SK-N-SH (cell line): Measurements from ENCODE around the gene ARHGAP44. TPM values are rescaled to one million over a fixed set of nuclear protein-coding genes. Genes with fewer than 3 reads are reported as not detected.

Experiments used
- CTCF ChIA-PET: fragments of 300-600, 350-600 bp; formaldehyde crosslinking; extraction: SDS; loops from one replicate; lab custom pipeline; 2021; lab: Yijun Ruan, JAX
- POLR2A ChIA-PET: fragments of 350-600 bp; sonication (Branson Sonifier 250); formaldehyde crosslinking; extraction: SDS; loops from one replicate; lab custom pipeline; 2020; ENCODE audit warnings: antibody characterized with exemption, inconsistent platforms; lab: Yijun Ruan, JAX
- DNase-seq: peaks from one replicate; pipeline ENCODE4 v3.0.0; 2012
- H2AFZ ChIP-seq: fragments of 200-600 bp; sonication (generic); 2 replicates; pipeline ENCODE4 v1.8.1; 2016; ENCODE audit warnings: antibody characterized with exemption, mild to moderate bottlenecking, low read depth
- H3F3A ChIP-seq: fragments of 200-600 bp; sonication (generic); replicated peaks from 2 replicates; pipeline ENCODE3; 2016; ENCODE audit warnings: antibody characterized with exemption, mild to moderate bottlenecking; ENCODE audit not compliant: insufficient read depth
- H3K27ac ChIP-seq, 2 experiments: fragments of 200-500 bp in 1 of 2; fragments of 200-600 bp in 1 of 2; sonication (Bioruptor generic) in 1 of 2; sonication (generic), shearing (Covaris generic) in 1 of 2; 2 replicates each; pipeline versions ENCODE4 v1.5.1 to v1.6.1; 2014 to 2016; ENCODE audit warnings: low read depth in 2 of 2, inconsistent platforms in 1 of 2, low read length in 1 of 2, mild to moderate bottlenecking in 1 of 2, mixed read lengths in 1 of 2
- H3K27me3 ChIP-seq: fragments of 200-600 bp; sonication (generic), shearing (Covaris generic); 2 replicates; pipeline ENCODE4 v1.6.1; 2016; ENCODE audit warnings: mixed run types; ENCODE audit not compliant: insufficient read depth
- H3K36me3 ChIP-seq, 2 experiments: fragments of 200-500 bp in 1 of 2; fragments of 200-600 bp in 1 of 2; sonication (Bioruptor generic) in 1 of 2; sonication (generic) in 1 of 2; replicated peaks in 1 of 2; 2 replicates each; pipeline versions ENCODE3 to v1.5.1; 2014 to 2016; ENCODE audit warnings: low read length in 1 of 2, mild to moderate bottlenecking in 1 of 2; ENCODE audit not compliant: insufficient read depth in 2 of 2, control insufficient read depth in 1 of 2
- H3K4me1 ChIP-seq, 2 experiments: fragments of 200-500 bp in 1 of 2; fragments of 200-600 bp in 1 of 2; sonication (Bioruptor generic) in 1 of 2; sonication (generic), shearing (Covaris generic) in 1 of 2; 2 replicates each; pipeline versions ENCODE4 v1.5.1 to v1.6.1; 2014 to 2016; ENCODE audit warnings: low read depth in 1 of 2, low read length in 1 of 2, mixed run types in 1 of 2; ENCODE audit not compliant: insufficient read depth in 2 of 2, control insufficient read depth in 1 of 2
- H3K4me2 ChIP-seq: fragments of 200-600 bp; sonication (generic), shearing (Covaris generic); 2 replicates; pipeline ENCODE4 v1.6.1; 2017; ENCODE audit warnings: mixed run types
- H3K4me3 ChIP-seq, 2 experiments: fragments of 200-500 bp in 1 of 2; fragments of 200-600 bp in 1 of 2; sonication (Bioruptor generic) in 1 of 2; sonication (generic), shearing (Covaris generic) in 1 of 2; 2 replicates each; pipeline versions ENCODE4 v1.5.1 to v1.8.1; 2014 to 2016; ENCODE audit warnings: low read depth in 2 of 2, inconsistent platforms in 1 of 2, low read length in 1 of 2, mild to moderate bottlenecking in 1 of 2, mixed read lengths in 1 of 2, moderate library complexity in 1 of 2
- H3K79me2 ChIP-seq: fragments of 200-600 bp; sonication (generic); 2 replicates; pipeline ENCODE4 v1.8.1; 2017; ENCODE audit warnings: mild to moderate bottlenecking; ENCODE audit not compliant: insufficient read depth
- H3K9ac ChIP-seq: fragments of 200-600 bp; sonication (generic); 2 replicates; pipeline ENCODE4 v1.6.1; 2017; ENCODE audit warnings: mixed run types
- H3K9me2 ChIP-seq: fragments of 200-600 bp; sonication (generic); 2 replicates; pipeline ENCODE4 v1.6.1; 2017; ENCODE audit warnings: mixed run types
- H3K9me3 ChIP-seq: fragments of 200-600 bp; sonication (generic); 2 replicates; pipeline ENCODE4 v1.6.1; 2017; ENCODE audit warnings: mixed run types, mild to moderate bottlenecking, moderate library complexity
- H4K20me1 ChIP-seq: fragments of 200-600 bp; sonication (generic); 2 replicates; pipeline ENCODE4 v1.6.1; 2017; ENCODE audit warnings: mild to moderate bottlenecking, mixed run types; ENCODE audit not compliant: insufficient read depth
- CHD2 ChIP-seq: fragments of 150-350 bp; IDR thresholded peaks from 2 replicates; pipeline ENCODE4 v1.6.1; 2018; ENCODE audit warnings: low read length; ENCODE audit not compliant: partially characterized antibody
- CTCF ChIP-seq: fragments of 200-600 bp; sonication (generic); IDR thresholded peaks from 2 replicates; pipeline ENCODE4 v1.6.1; 2017; ENCODE audit warnings: antibody characterized with exemption, mild to moderate bottlenecking, moderate library complexity
- ELF1 ChIP-seq: IDR thresholded peaks from 2 replicates; pipeline ENCODE4 v1.4.0; 2012
- EZH2phosphoT487 ChIP-seq: fragments of 200-600 bp; sonication (generic); IDR thresholded peaks from 2 replicates; pipeline ENCODE4 v1.6.1; 2017; ENCODE audit warnings: low read depth, mixed run types, mild to moderate bottlenecking, antibody characterized with exemption, moderate library complexity, borderline replicate concordance
- FOXJ3 ChIP-seq: sonication (generic); formaldehyde crosslinking; IDR thresholded peaks from 2 replicates; pipeline ENCODE4 v1.5.1; 2020; ENCODE audit warnings: mild to moderate bottlenecking, missing genetic modification reagents
- GABPA ChIP-seq: IDR thresholded peaks from 2 replicates; pipeline ENCODE4 v1.4.0; 2012; ENCODE audit warnings: low read depth, mild to moderate bottlenecking
- MEF2A ChIP-seq: IDR thresholded peaks from 2 replicates; pipeline ENCODE4 v1.4.0; 2012; ENCODE audit warnings: low read depth, borderline replicate concordance
- POLR2AphosphoS5 ChIP-seq: IDR thresholded peaks from 2 replicates; pipeline ENCODE4 v1.6.1; 2012; ENCODE audit warnings: low read depth, low read length
- RCOR1 ChIP-seq: fragments of 150-350 bp; IDR thresholded peaks from 2 replicates; pipeline ENCODE4 v1.6.1; 2017; ENCODE audit warnings: antibody characterized with exemption, low read length
- RXRA ChIP-seq: IDR thresholded peaks from 2 replicates; pipeline ENCODE4 v1.4.0; 2012; ENCODE audit warnings: low read depth, mild to moderate bottlenecking, borderline replicate concordance
- SMC3 ChIP-seq: IDR thresholded peaks from 2 replicates; pipeline ENCODE4 v1.6.1; 2012; ENCODE audit warnings: low read depth, low read length, improper control_type of control experiment
- TAF1 ChIP-seq: IDR thresholded peaks from 2 replicates; pipeline ENCODE4 v1.6.1; 2012; ENCODE audit warnings: low read depth, mild to moderate bottlenecking, low read length, moderate library complexity, borderline replicate concordance
- TEAD4 ChIP-seq: IDR thresholded peaks from 2 replicates; pipeline ENCODE4 v1.4.0; 2012; ENCODE audit warnings: mild to moderate bottlenecking, borderline replicate concordance; ENCODE audit not compliant: insufficient read depth
- YY1 ChIP-seq: IDR thresholded peaks from 2 replicates; pipeline ENCODE4 v1.4.0; 2012; ENCODE audit warnings: low read depth, mild to moderate bottlenecking
- WGBS: methylation state at CpG from one replicate; pipeline ENCODE4 v1.1.6; 2017; ENCODE audit warnings: low lambda C conversion rate; 5-methylcytosine and 5-hydroxymethylcytosine counted together
- polyA plus RNA-seq, 3 experiments: library from polyadenylated mRNA; depleted of rRNA; stranded (reverse); fragments of >200 nt; gene quantifications; 2 replicates each; pipeline ENCODE4 v1.2.3, GENCODE V29; 2012
- TF ChIP-seq, protein P1 (sequence below): IDR thresholded peaks from 2 replicates; pipeline ENCODE4 v1.6.1; 2012; ENCODE audit warnings: mild to moderate bottlenecking, low read depth, low read length, moderate library complexity
- TF ChIP-seq, protein P2 (sequence below): IDR thresholded peaks from 2 replicates; pipeline ENCODE4 v1.4.0; 2012; ENCODE audit warnings: low read depth
- TF ChIP-seq, protein P3 (sequence below): fragments of 150-350 bp; IDR thresholded peaks from 2 replicates; pipeline ENCODE4 v1.6.1; 2016; ENCODE audit warnings: mild to moderate bottlenecking, low read depth, low read length

ARHGAP44 gene
- polyA plus RNA-seq, 1 of the 3 experiments (the other 2 are of a cell fraction): 0.28 TPM

GRCh38 chr17:12940699-12941098 lies 151.4 kb downstream of the ARHGAP44 start:
- Histone ChIP-seq H3K9ac (no peak overlapping the region), H2AFZ (no peak overlapping the region), H3K36me3 (no peaks in the 10 kb centered on the region), H3K9me2 (no peaks in the 10 kb centered on the region), H3K4me3 (no peak overlapping the region), H3F3A (no peaks in the 10 kb centered on the region), H3K4me2 (no peak overlapping the region)
- no peak for DNase-seq
- POLR2A ChIA-PET: no interaction called here
- TF ChIP-seq SMC3 (no peak), TAF1 (no peak), RCOR1 (no peak), YY1 (no peak), CTCF (no peak), GABPA (no peak)
- TF ChIP-seq, all 33 proteins: peak for 0
- Histone ChIP-seq H4K20me1 (no peaks in the 10 kb centered on the region), H3K9me3 (no peaks in the 10 kb centered on the region), H3K79me2 (no peaks in the 10 kb centered on the region), H3K4me1 (no peaks in the 10 kb centered on the region), H3K27ac (no peak overlapping the region), H3K27me3 (peaks cover 8% of the 10 kb centered on the region; the same call in 1 of the 2 replicates)
- 8% methylated on average over 2 of the region's 2 CpGs for whole genome bisulfite sequencing
- CTCF ChIA-PET: no interaction called here

DNA sequence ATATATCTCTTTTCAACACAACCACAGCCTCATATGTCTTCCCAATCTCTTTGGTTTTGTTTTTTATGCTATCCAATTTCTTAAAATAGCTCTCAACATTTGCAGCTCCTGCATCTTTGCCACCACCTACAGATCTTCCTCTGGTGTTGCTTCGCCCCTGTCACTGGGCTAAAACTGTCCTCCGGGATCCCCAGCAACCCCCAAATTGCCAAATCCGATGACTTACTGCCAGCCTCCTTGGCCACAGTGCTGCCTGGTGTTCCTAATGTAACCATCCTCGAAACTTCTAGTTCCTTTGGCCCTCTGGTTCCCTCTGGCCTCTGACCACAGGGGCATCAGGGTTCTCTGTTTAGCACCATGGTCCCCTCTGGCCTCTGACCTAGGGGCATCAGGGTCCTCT lies 157.7 kb downstream of the ARHGAP44 start:
- WGBS: 14% methylated on average over 4 of the region's 4 CpGs
- H3K9me3 ChIP-seq: no peaks in the 10 kb centered on the region
- no peaks in the 10 kb centered on the region for H3K36me3 ChIP-seq
- no peak overlapping the region for H3K4me3 ChIP-seq
- DNase-seq: no peak
- TF ChIP-seq YY1: no peak
- no peak for TF ChIP-seq POLR2AphosphoS5
- no peak for TF ChIP-seq RXRA
- no peak for TF ChIP-seq EZH2phosphoT487
- TF ChIP-seq, protein P1, sequence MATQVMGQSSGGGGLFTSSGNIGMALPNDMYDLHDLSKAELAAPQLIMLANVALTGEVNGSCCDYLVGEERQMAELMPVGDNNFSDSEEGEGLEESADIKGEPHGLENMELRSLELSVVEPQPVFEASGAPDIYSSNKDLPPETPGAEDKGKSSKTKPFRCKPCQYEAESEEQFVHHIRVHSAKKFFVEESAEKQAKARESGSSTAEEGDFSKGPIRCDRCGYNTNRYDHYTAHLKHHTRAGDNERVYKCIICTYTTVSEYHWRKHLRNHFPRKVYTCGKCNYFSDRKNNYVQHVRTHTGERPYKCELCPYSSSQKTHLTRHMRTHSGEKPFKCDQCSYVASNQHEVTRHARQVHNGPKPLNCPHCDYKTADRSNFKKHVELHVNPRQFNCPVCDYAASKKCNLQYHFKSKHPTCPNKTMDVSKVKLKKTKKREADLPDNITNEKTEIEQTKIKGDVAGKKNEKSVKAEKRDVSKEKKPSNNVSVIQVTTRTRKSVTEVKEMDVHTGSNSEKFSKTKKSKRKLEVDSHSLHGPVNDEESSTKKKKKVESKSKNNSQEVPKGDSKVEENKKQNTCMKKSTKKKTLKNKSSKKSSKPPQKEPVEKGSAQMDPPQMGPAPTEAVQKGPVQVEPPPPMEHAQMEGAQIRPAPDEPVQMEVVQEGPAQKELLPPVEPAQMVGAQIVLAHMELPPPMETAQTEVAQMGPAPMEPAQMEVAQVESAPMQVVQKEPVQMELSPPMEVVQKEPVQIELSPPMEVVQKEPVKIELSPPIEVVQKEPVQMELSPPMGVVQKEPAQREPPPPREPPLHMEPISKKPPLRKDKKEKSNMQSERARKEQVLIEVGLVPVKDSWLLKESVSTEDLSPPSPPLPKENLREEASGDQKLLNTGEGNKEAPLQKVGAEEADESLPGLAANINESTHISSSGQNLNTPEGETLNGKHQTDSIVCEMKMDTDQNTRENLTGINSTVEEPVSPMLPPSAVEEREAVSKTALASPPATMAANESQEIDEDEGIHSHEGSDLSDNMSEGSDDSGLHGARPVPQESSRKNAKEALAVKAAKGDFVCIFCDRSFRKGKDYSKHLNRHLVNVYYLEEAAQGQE: no peak
- no peak for TF ChIP-seq MEF2A
- TF ChIP-seq, protein P2, sequence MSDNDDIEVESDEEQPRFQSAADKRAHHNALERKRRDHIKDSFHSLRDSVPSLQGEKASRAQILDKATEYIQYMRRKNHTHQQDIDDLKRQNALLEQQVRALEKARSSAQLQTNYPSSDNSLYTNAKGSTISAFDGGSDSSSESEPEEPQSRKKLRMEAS: no peak
- TF ChIP-seq TAF1: no peak
- TF ChIP-seq ELF1: no peak
- no peak for TF ChIP-seq CHD2
- no peak for TF ChIP-seq TEAD4
- TF ChIP-seq FOXJ3 (CRISPR knock-in tag): no peak
- TF ChIP-seq, protein P3, sequence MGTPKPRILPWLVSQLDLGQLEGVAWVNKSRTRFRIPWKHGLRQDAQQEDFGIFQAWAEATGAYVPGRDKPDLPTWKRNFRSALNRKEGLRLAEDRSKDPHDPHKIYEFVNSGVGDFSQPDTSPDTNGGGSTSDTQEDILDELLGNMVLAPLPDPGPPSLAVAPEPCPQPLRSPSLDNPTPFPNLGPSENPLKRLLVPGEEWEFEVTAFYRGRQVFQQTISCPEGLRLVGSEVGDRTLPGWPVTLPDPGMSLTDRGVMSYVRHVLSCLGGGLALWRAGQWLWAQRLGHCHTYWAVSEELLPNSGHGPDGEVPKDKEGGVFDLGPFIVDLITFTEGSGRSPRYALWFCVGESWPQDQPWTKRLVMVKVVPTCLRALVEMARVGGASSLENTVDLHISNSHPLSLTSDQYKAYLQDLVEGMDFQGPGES: no peak
- H3K27me3 ChIP-seq: peaks cover 8% of the 10 kb centered on the region; the same call in 1 of the 2 replicates
- H4K20me1 ChIP-seq: no peaks in the 10 kb centered on the region
- H3K4me1 ChIP-seq: no peaks in the 10 kb centered on the region
- H3K4me2 ChIP-seq: no peak overlapping the region
- no peak overlapping the region for H3K27ac ChIP-seq
- no peak overlapping the region for H2AFZ ChIP-seq
- no peaks in the 10 kb centered on the region for H3K79me2 ChIP-seq
- ChIA-PET CTCF (no interaction called here), POLR2A (no interaction called here)
- no peaks in the 10 kb centered on the region for H3K9me2 ChIP-seq
- no peak overlapping the region for H3K9ac ChIP-seq
- no peaks in the 10 kb centered on the region for H3F3A ChIP-seq
